ENCODE measurements around the gene INSRR. TPM values are rescaled to one million over a fixed set of nuclear protein-coding genes. Genes with fewer than 3 reads are reported as not detected.

Gene INSRR
- total RNA-seq: not detected in 2 replicates

DNA sequence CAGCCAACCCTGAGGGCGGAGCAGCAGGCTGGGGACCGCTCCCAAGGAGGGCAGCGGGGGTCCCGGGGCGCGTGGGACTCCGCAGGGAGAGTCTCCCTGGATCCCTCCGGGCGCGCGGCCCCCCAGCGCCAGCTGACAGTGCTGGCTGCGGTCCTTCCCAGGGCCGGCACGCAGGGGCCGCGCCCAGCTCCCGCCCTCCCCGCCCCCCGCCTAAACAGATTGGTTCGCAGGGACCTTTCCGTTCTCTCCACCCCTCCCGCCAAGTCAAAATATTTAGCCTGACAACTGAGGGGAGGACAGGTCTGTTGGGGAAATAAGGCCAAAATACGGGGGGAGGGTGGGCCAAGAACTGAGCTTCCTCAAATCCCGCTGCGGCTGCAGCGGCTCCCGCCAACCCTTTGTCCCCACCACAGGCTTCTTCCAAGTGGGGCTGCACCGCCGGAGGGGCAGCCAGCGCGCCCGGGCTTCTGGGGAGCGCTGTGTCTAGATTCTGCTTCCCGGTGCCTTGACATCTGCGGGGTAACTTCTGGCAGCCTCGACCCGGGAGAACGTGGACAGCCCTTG lies at the start of gene INSRR:
INSRR (minus strand) TSS at position 159 of the 564 bp plus-strand sequence. CDS start 496 bp downstream, outside the sequence.
- DNase-seq: peak; percentile 8

DNA sequence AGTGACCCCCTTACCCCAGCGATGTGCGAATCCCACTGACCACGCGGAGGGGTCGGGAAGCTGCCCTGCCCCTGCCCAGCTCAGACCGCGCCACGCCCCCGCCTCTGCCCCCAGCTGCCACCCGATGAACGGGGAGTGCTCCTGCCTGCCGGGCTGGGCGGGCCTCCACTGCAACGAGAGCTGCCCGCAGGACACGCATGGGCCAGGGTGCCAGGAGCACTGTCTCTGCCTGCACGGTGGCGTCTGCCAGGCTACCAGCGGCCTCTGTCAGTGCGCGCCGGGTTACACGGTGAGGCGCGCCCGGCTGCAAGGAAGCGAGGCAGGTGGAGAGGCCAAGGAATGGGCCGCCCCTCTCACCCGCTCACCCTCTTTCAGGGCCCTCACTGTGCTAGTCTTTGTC lies 49.6 kb upstream of the INSRR start:
- no peak for DNase-seq

DNA sequence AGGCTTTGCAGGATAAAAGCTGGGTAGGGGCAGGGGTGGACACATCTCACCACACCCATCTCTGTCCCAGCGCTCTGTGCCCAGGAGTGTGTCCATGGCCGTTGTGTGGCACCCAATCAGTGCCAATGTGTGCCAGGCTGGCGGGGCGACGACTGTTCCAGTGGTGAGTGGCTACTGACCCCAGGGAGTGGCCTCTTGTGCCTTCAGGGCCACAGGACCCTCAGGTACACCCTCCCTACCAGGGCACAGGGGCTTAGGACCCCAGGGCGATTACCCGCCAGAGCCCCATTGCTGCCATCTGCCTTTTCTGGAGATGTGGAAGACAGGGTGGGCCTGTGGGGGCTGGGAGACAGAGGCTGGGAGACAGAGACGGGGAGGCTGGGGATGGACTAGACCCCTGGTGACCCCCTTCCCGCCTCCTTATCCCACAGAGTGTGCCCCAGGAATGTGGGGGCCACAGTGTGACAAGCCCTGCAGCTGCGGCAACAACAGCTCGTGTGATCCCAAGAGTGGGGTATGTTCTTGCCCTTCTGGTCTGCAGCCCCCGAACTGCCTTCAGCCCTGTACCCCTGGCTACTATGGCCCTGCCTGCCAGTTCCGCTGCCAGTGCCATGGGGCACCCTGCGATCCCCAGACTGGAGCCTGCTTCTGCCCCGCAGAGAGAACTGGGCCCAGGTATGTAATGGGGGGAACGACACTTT lies 47.4 kb upstream of the INSRR start:
- no peak for DNase-seq

DNA sequence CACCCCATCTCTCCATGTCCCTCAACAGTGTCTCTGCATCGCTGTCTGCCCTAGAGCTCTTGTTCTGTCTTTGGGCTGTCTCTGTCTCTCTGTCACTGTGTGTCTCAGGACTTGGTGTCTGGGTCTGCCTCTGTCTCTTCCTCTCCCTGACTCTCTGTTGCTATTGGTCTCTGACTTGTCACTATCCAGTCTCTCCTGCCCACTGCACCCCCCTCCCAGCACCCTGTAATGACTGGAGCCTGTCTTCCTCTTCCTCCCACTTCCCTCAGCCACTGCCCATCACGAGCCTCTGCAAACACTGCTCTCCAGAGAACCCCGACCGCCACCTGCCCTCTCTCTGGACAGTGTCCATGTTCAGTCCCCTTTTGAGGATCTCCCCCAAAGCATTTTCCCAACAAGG lies 46.7 kb upstream of the INSRR start:
- DNase-seq: no peak

DNA sequence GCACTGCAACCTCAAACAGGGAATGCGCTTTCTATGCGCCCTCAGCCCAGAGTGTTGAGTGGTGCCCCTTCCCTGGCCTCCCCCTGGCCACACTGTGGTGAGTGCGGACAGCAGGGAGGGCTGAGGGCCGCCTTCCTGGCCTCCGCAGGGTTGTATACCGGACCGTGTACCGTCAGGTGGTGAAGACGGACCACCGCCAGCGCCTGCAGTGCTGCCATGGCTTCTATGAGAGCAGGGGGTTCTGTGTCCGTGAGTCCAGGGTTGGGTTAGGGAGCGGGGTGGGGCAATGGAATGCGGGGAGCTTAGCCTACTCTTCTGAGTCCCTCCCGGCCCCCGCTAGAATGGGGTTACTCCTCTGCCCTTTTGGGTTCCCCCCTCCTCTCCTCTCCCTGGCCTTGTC lies 46.3 kb upstream of the INSRR start:
- no peak for DNase-seq

DNA sequence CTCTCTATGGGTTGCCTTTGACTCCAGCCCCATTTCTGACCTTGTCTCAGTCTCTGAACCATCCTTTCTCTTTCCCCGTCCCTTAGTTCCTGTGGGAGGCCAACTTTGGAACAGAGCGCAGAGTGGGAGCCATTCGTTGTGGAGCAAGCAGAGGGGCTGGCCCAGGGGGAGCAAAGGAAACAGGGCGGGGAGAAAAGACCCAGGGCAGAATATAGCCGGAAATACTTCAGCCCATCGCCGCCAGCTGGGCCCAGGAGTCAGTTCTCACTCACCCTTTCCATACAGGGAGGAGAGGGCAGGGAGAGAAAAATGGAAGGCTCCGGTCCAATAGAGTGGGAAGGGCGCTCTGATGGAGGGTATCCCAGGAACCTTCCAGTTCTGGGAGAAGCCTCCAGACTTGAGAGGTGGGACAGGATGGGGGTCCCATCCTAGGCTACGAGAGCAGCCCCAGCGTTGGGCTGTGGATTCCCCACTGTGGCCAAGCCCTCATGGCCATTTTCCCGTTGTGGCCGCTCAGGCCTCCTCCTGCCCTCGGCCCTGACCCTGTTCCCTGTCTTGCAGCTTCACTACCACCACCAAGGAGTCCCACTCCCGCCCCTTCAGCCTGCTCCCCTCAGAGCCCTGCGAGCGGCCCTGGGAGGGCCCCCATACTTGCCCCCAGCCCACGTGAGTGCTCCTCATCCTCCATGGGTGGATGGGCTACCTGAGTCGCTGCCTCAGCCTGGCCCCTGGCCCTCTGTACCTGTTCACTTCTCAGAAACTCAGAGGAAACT lies 45.5 kb upstream of the INSRR start:
- DNase-seq: peak; percentile 42

DNA sequence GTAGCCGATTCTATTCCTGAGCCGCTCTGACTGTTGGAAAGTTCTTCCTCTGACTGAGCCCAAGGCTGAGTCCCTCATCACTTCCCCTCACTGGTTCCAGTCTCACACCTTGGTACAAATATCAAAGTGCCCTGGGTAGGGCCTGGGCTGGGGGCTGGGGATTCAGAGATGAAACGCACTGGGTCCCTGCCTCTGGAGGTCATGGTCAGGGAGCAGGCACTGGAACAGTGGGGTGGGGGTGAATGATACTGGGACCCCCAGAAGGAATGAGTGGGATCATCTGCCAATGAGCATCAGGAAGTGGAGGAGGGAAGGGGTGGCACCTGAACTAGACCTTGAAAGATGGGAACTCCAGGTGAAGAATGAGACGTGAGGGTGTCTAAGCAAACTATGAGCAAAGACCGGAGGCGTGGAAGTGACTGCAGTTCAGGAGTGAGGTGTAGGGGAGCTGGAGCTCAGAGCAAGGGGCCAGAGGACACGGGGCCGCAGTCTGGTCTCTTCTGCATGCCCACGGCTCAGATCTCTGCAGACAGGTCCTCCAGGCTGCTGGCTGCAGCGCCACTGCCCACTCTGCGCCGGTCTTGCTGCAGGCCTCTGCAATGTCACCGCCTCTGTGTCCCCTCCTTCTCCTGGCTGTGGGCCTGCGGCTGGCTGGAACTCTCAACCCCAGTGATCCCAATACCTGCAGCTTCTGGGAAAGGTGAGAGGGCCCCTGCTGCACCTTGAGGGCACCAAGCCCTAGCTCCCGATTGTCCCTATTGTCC lies 44.6 kb upstream of the INSRR start:
- no peak for DNase-seq

DNA sequence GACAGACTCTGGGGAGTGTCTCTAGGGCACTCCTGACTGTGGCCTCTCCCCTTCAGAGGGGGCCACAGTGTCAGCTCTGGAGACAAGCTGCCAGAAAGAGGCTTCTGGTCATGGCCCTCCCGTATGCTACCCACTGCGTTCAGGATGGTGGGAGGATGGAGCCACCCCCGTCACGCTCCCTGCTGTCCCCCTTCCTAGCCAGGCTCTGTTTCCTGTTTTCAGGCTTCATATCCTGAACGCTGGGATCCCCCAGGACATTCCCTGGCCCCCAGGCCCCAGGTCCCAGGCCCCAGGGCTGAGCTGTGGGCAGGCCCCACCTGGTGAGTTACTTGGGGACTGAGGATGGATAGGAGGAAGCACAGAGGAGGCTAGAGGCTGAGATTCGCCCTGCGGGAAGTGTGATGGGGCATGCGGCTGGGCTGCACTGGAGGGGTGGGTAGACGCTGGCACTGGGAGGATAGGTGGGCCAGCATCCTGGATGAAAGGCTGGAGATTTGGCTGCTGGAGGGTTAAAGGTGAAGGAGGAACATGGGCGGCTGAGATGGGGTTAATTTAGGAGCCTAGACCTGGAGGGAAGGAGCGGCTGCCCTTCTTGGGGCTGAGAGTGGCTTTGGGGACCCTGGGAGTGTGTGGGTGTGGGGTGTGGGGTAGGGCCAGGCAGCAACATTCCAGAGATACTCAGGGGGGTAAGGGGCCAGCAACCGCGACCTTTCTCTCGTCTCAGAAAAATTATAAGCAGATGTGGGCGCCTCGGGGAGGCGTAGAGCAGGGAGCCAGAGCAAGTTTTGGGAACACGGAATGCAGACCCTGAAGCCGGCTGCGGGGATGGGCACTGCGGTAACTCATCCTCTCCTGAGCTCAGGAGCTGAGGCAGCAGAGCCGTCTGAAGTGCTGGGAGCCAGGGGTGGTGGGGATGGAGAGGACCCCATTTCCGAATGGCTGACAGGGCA lies 43.3 kb upstream of the INSRR start:
- DNase-seq: peak; percentile 38

DNA sequence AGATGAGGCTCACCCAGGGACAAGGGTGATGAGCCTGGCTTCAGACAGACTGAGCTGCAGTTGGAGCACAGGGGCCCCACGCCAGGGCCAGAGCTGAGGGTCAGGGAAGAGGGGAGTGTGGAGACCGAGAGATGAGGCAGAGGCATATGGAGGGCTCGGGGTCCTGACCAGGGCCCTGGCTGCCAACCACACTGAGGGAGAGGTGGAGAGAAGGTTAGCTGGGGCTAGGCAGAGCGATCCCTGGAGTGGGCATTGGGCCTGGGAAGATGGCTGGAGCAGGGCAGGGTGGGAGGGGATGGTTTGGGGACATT lies 42.6 kb upstream of the INSRR start:
- no peak for DNase-seq

DNA sequence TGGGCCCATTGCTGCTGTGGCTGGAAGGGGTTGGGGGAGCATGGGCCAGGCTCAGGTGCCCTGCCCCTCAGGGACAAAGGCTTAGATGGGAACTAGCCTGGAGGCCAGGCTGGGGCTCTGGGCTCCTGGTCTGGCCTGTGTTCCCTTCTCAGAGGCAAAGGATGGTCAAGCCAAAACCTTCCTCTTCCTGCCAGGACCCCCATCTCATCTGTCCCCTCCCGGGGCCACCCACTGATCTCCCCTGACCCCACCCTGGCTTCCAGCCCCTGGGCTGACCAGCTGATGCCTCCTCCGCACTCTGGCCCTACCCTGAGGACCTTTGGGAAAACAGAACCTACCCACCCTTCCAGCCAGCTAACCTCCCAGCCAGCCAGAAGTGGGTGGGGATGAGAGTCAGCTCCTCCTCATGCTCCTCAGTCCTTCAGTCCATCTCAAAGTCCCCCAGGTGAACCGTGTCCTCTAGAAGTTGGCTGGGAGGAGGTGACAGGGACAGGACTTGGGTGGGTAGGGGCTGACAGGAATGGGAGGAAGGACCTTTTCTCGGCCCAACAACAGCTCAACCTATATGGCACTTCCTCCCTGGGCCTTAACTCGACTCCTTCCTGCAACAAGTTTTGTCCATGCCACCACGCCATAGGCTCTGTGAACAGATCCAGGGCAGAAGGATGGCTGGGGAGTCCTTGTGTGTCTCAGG lies 42.1 kb upstream of the INSRR start:
- DNase-seq: no peak

DNA sequence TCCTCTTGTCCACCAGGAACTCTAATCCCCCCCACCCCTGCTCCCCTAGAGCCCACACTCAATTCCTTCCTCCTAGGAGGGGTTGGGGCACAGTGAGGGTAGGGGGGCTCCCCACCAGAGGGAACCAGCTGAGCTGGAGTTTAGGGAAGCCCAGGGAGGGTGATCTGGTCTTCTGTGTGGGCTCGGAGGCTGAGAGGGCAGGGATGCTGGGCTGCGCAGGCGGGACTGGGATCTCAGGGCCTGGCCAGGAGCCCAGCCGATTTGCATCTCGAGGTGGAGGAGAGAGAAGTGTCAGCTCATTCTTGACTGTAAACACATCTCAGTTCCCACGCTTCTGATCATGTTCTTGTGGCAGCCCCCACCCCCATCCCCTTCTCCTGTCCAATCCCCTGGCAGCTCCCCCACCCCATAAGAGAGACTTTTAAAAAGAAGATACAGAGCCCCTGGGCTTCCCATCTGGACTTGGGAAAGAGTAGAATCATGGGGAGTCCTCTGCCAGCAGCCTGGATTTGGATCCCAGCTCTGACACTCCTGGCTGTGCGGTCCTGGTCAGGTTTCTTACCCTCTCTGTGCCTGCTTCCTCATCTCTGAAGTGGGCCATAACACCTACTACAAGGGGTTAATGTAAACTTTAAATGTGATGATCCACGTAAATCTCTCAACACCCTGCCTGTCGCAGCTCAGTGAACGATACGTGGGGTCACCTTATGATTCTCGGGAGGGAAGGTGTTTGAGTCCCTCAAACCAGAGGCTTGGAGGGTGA lies 41.2 kb upstream of the INSRR start:
- peak; percentile 72 for DNase-seq

DNA sequence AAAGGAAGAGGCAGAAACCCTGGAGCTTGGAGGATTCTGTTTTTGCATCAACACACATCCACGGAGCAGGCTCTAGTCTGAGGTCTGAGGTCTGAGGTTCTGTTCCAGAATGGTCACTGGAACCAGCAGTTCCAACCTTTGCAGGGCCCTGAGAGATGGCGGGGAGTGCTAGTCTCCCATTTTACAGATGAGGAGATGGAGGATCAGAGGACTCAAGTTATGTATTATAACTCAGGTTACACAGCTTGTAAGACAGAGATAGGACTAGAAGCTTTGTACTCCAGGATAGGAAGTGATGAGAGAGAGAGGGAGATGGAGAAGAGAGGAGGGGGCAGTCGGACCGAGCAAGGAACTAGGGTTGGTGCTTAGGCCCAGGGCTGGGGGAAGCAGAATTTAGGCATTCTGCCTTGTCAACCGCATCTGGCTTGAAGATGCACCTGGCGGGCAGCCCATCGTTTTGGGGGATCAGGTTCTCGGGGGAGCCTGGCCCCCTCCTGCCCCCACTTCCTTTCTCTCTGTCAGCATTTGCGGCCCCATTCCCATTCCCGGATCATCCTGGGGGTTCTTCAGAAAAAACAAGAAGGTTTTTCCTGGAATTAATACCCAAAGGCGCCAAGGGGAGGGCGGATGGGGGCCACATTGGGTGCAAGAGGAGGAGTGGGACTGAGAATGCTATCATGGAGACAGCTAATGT lies 40.2 kb upstream of the INSRR start:
- no peak for DNase-seq

DNA sequence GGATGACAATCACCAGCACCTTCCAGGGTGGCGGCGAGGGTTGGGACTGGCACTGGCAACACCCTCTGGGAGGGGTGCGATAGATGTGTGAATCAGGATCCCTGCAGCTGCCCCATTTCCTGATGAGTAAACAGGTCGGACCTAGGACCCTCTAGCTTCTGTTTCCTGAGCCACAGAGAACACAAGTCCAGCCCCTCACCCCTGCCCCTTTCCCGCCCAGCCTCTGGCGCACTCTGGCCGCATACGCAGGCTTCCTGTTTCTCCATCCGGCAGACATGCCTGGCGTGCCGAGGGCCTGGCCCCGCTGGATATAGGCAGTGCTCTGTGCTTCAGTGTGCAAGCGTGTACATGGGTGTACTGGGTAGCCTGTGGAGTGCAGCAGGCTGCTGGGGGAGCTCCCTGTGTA lies 39.2 kb upstream of the INSRR start:
- peak; percentile 97 for DNase-seq

DNA sequence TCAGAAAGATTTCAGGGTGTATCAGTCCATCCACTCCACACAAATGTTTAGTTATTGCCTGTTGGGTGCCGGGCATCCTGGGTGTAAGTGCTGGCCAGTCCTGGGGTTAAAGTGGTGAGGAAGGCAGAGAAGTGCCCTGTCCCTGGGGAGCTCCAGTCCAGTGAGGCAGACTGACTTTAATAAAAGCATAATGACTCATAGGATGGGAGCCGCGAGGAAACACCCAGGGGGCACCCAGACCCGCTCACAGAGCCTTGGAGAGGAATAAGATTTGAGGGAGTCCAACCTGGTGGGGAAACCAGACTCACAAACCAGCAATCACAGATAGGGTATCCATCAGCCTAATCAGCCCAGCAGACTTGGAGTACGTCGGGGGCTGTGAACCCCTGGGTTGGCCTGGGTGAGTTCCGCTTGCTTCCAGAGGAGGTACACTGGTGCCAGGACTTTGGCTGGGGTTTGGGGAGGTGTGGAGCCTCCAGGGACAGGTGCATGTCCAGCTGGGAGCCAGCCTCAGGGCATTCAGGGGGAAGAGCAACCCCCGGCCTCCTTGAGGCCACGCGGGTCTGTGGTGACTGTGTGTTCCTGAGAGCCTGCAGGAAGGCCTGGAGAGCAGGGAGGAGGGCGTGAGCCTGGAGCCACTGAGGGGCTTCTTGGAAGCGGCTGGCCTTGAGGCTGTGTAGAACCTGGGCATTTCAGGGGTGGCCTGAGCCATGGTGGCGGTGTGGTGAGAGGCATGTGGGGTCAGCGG lies 38.3 kb upstream of the INSRR start:
- DNase-seq: peak; percentile 51

DNA sequence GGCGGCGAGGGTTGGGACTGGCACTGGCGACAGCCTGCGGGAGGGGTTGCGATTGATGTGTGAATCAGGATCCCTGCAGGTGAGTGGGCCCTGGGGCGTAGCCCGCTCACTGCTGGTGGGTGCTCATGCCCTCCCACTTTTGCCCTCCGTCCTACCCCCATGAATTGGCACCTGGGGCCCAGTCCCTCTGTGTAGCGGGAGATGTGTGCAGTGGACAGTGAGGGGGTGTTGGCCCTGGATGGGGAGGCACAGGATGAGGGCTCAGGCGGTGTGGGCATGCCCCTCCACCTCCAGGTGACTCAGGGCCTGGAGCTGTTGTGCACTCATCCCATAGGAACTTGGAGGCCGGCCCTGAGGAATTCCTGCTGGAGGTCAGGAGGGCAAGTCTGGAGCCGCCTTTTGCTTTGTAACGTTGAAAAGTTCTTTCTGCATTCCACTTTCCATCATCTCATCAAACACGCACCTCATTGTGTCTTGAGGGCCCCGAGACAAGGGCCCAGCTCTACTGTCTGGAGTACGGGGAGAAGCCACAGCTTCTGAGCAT lies 37.6 kb upstream of the INSRR start:
- peak; percentile 93 for DNase-seq

DNA sequence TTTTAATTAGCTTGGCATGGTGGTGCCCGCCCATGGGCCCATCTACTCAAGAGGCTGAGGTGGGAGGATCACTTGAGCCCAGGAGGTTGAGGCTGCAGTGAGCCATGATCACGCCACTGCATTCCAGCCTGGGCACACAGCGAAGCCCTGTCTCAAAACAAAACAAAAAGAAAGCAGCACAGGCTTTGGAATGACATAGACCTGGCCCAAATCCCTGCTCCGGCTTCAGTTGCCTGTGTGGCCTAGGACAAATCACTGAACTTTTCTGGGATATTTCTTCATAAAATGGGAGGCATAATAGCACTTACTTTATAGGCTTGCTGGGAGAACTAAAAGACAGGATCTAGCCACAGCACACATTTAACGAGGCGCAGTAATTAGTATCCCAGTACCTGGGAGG lies 37.0 kb upstream of the INSRR start:
- no peak for DNase-seq

DNA sequence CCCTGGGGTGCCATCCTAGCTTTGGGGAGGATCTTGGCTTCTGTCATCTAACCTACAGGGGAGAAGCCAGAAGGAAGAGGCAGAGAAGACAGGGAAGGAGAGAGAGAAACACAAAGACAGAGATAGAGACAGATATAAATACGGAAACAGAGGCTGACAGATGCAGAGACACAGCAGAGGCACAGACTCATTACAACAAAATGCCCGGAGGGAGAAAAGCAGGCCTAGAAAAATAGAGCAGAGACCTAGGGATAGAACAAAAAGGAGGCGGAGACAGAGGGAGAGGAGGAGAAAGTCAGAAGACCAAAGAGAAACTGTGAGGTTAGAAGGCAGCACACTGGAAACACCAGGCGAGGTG lies 36.5 kb upstream of the INSRR start:
- peak; percentile 32 for DNase-seq

DNA sequence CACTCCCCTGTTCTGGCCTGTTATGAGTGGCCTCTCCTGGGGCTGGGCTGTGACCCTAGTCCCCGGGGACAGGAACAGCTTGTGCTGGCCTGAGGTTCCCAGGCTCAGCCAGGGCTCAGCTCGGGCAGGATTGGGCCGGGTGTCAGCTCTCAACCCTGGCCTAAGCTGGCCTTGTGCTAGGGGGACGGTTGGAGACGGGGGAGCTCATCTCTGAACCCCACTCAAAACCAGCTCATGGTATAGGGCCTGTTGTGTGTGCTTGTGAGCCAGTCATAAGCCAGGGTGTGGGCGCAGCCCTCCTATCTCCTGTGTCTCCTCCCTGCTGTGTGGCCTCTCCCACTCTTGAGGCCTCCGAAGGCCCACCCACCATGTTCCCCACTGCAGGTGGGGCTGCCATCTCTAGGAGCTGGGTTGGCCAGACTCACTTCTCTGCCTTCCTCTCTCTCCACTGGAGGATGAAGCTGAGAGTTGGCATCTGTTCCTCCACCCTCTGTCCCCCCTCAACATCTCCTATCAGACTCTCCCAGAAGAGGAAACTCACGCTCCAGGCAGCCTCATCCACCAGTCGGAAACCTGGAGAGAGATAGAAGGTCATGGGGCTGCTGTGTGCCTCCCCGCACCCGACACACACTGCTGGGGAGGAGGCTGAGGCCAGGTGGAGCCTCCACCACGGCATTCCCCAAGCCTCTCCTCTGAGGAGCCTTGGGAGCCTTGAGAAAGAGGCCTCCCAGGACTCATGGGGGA lies 36.0 kb upstream of the INSRR start:
- DNase-seq: peak; percentile 73
